GM21360 (cell line): ENCODE results near the gene PTPRG.
"Not testable (repeated sequence)": the region's sequence is repeated elsewhere in the genome, so short reads cannot be mapped to it uniquely, and the experiment has no call there.

ENCODE experiments used
- ATAC-seq: cut with Tn5 transposase; IDR thresholded peaks from one replicate; pipeline ENCODE4 v1.9.1; 2021; ENCODE audit warnings: mild to moderate bottlenecking, moderate library complexity; ENCODE audit not compliant: unreplicated experiment

The PTPRG gene

GRCh38 chr3:61681636-61682035 is 120.3 kb downstream of the PTPRG start:
- no peak for ATAC-seq

GRCh38 chr3:61682671-61683548 is 121.5 kb downstream of the PTPRG start:
- ATAC-seq = no peak

- ATAC-seq = no peak
Measured at GRCh38 chr3:61683549-61684236, 122.3 kb downstream of the PTPRG start.

GRCh38 chr3:61684386-61684785 is 123.0 kb downstream of the PTPRG start:
- ATAC-seq = no peak

- ATAC-seq = no peak
Measured at GRCh38 chr3:61685755-61686154, 124.4 kb downstream of the PTPRG start.

- ATAC-seq = no peak
Measured at GRCh38 chr3:61686228-61686648, 124.9 kb downstream of the PTPRG start.

- no peak for ATAC-seq
Measured at GRCh38 chr3:61687206-61687605, 125.8 kb downstream of the PTPRG start.

- no peak for ATAC-seq
Measured at GRCh38 chr3:61687663-61688306, 126.4 kb downstream of the PTPRG start.

GRCh38 chr3:61688307-61688984 is 127.1 kb downstream of the PTPRG start:
- no peak for ATAC-seq

GRCh38 chr3:61690016-61690415 is 128.6 kb downstream of the PTPRG start:
- no peak for ATAC-seq

- no peak for ATAC-seq
Measured at GRCh38 chr3:61691466-61691865, 130.1 kb downstream of the PTPRG start.

- ATAC-seq = no peak
Measured at GRCh38 chr3:61697301-61697700, 135.9 kb downstream of the PTPRG start.

GRCh38 chr3:61698278-61699072 is 137.1 kb downstream of the PTPRG start:
- ATAC-seq = not testable (repeated sequence)

GRCh38 chr3:61699622-61700021 is 138.3 kb downstream of the PTPRG start:
- ATAC-seq = no peak

- no peak for ATAC-seq
Measured at GRCh38 chr3:61701011-61701410, 139.6 kb downstream of the PTPRG start.

- no peak for ATAC-seq
Measured at GRCh38 chr3:61702453-61702852, 141.1 kb downstream of the PTPRG start.

GRCh38 chr3:61704807-61705206 is 143.4 kb downstream of the PTPRG start:
- ATAC-seq = no peak

- no peak for ATAC-seq
Measured at GRCh38 chr3:61707492-61707891, 146.1 kb downstream of the PTPRG start.

GRCh38 chr3:61710920-61711319 is 149.5 kb downstream of the PTPRG start:
- ATAC-seq = not testable (repeated sequence)

- no peak for ATAC-seq
Measured at GRCh38 chr3:61714225-61714624, 152.9 kb downstream of the PTPRG start.
